ENCODE measurements around the gene TACR1. TPM values are rescaled to one million over a fixed set of nuclear protein-coding genes. Genes with fewer than 3 reads are reported as not detected.

Gene TACR1
- total and polyA plus RNA-seq, 2 of the 8 experiments (the other 6 are each of a cell fraction or from before 2014, with no cell fraction given), result 0.09 to 0.37 TPM

GRCh38 chr2:75224636-75225094 is 25.3 kb upstream of the TACR1 start:
- H3K56ac ChIP-seq (replicated peaks; ENCODE audit: insufficient read length, low read depth, low read length), result no peak overlapping the region
- WGBS, 2 experiments (ENCODE audit: extremely low coverage in 1 of 2, insufficient coverage in 1 of 2, insufficient read length in 1 of 2, insufficient replicate concordance in 2 of 2, low coverage in 1 of 2, low lambda C conversion rate in 2 of 2, missing lambda C conversion rate in 1 of 2), result 94% methylated on average over 4 of the region's 4 CpGs; no CpG with 5 or more reads in 1 of the 2 experiments

More at GRCh38 chr2:75224636-75225094, 25.3 kb upstream of the TACR1 start:
- FAIRE-seq (no peak), DNase-seq (ENCODE audit: low read depth in 1 of 2, low spot score in 2 of 2) (no peak)
- ChIA-PET POLR2A (ENCODE audit: partially characterized antibody) (no interaction called here), CTCF (ENCODE audit: partially characterized antibody) (interaction anchor here (0.8 kb wide), 1 partner anchor 16 kb away, joined by 5 read pairs; no protein-coding TSS in a partner anchor)
- Histone ChIP-seq H3K27ac (ENCODE audit: low read depth, low read length) (no peak overlapping the region), H4K20me1 (replicated peaks in 1 of 2; ENCODE audit: control insufficient read depth in 1 of 2, insufficient read depth in 2 of 2, low read length in 2 of 2) (no peaks in the 10 kb centered on the region), H4K5ac (ENCODE audit: insufficient read length, low read depth, low read length) (no peak overlapping the region), H3K4ac (replicated peaks; ENCODE audit: insufficient read length, low read depth, low read length) (no peak overlapping the region), H3K23me2 (ENCODE audit: low read depth, low read length) (no peaks in the 10 kb centered on the region), H4K8ac (ENCODE audit: extremely low read depth, insufficient read depth, low read length) (no peak overlapping the region), H4K91ac (replicated peaks; ENCODE audit: insufficient read length, low read length) (no peak overlapping the region), H3K4me2 (ENCODE audit: insufficient read depth in 1 of 2, low read depth in 2 of 2, low read length in 2 of 2) (no peak overlapping the region), H3K18ac (ENCODE audit: extremely low read depth, low read length) (no peak overlapping the region), H3K23ac (ENCODE audit: insufficient read length) (no peak overlapping the region), H3K9me3 (ENCODE audit: insufficient read depth in 2 of 2, low read depth in 1 of 2, low read length in 1 of 2) (peaks cover 6 to 7% of the 10 kb centered on the region in 2 experiments; a peak in 3 of 4 replicates), H3K4me1 (replicated peaks in 1 of 4; ENCODE audit: control insufficient read depth in 3 of 4, insufficient read depth in 4 of 4, low read length in 3 of 4) (no peaks in the 10 kb centered on the region), H3K9ac (replicated peaks in 1 of 4; ENCODE audit: extremely low read depth in 1 of 4, low read depth in 3 of 4, low read length in 3 of 4) (no peak overlapping the region), H2BK15ac (ENCODE audit: low read length) (no peak overlapping the region), H2BK5ac (ENCODE audit: low read depth, low read length) (no peak overlapping the region), H3K4me3 (ENCODE audit: extremely low read depth in 1 of 4, insufficient read depth in 2 of 4, low read depth in 3 of 4, low read length in 4 of 4) (no peak overlapping the region), H3K79me2 (ENCODE audit: control insufficient read depth in 1 of 2, insufficient read depth in 2 of 2, low read length in 2 of 2) (no peaks in the 10 kb centered on the region), H3K79me1 (ENCODE audit: low read depth, low read length) (no peaks in the 10 kb centered on the region), H2AK5ac (ENCODE audit: low read depth, low read length) (no peak overlapping the region), H3K14ac (ENCODE audit: insufficient read length) (no peak overlapping the region), H2AFZ (ENCODE audit: low read length) (no peak overlapping the region), H3K36me3 (ENCODE audit: control insufficient read depth in 2 of 4, insufficient read depth in 4 of 4, low read length in 3 of 4) (no peaks in the 10 kb centered on the region), H2BK120ac (replicated peaks; ENCODE audit: low read depth, low read length) (no peak overlapping the region), H2BK20ac (ENCODE audit: low read length) (no peak overlapping the region), H3K27me3 (replicated peaks in 1 of 4; ENCODE audit: control insufficient read depth in 3 of 4, extremely low read depth in 1 of 4, insufficient read depth in 3 of 4, low read length in 3 of 4) (no peaks in the 10 kb centered on the region), H2BK12ac (ENCODE audit: low read depth, low read length) (no peak overlapping the region)
- TF ChIP-seq JUND (IDR thresholded peaks at IDR 0.05; ENCODE audit: low read length) (no peak), CREB1 (IDR thresholded peaks at IDR 0.05) (no peak), ATF3 (IDR thresholded peaks at IDR 0.05; ENCODE audit: insufficient read depth, low read depth, low read length) (no peak)

Data from H1 (cell line).